Measurements from ENCODE around the gene EIF5.

EIF5 gene

GRCh38 chr14:103372552-103373304 is 38.7 kb downstream of the EIF5 start:
- peak; percentile 97 for DNase-seq

DNA sequence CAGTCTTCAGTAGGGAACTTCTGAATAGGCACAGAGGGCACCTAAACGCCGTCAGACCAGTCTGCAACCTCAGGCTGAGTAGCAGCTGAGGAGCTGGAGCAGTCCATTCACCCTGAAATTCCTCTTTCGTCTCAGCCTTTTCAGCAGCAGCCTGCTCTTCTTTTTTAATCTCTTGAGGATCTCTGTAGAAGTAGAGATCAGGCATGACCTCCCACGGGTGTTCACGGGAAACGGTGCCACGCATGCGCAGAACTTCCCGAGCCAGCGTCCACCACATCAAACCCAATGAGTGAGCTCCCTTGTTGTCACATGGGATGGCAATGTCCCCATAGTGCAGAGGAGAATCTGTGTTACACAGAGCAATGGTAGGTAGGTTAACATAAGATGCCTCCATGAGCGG is 40.1 kb downstream of the EIF5 start:
- DNase-seq = no peak

DNA sequence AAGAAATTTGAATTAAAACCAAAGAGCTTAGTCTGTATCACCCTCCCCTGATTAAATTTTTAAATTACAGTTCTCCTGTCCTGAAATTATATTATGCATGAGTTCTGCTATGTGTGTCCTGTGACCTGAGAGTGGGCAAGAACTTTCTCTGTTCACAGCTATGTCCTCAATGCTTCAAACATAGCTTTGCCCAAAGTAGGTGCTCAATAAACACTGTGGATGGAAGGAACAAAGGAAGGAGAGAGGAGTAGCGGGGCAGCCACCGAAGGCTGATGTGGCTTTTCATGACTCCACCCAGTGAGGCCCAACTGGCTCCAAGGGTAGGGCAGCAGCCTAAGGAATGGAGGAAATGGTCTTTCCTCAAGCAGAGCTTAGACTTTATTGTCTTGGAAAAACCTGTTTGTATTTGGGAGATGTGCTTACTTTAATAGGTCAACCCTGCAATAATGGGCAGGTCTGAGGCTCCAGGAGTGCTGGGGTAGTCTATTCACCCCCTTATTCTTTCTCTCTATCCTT is 43.5 kb downstream of the EIF5 start:
- DNase-seq = no peak

DNA sequence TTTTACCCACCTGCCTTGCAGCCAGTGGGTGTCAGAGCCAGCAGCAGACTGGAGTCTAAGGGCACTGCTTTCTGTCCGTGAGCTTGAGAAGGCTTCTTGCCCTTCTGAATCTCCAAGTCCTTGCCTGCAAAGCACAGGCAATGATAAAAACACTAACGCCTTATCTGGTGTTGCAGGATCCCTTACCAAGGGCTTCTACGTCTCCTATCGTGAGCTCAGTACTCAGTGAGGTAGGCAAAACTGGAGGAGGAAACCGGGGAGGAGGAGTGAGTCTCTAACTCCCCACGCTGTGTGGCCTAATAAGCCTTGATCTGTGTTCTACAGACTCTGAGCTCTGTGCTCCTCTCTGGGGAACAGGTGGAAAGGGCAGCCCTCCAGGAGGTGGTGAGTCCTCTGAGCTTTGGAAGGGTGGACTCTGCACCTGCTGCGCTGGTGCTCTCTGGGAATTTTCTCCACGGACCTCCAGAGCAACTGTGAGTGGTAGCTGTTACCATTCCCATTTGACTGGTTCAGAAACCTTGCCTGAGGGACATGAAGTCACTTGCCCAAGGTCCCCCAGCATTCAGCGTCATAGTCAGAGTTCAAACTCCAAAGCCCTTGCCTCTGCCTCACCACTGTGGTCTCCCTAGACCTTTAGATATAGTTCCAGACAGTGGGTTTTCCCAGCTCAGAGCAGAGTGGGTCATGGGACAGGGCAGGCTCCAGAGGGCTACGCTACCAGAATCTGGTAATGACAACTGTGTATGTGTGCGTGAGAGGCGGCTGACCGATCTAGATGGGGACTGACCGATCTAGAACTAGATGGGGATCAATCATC is 44.2 kb downstream of the EIF5 start:
- DNase-seq = no peak

DNA sequence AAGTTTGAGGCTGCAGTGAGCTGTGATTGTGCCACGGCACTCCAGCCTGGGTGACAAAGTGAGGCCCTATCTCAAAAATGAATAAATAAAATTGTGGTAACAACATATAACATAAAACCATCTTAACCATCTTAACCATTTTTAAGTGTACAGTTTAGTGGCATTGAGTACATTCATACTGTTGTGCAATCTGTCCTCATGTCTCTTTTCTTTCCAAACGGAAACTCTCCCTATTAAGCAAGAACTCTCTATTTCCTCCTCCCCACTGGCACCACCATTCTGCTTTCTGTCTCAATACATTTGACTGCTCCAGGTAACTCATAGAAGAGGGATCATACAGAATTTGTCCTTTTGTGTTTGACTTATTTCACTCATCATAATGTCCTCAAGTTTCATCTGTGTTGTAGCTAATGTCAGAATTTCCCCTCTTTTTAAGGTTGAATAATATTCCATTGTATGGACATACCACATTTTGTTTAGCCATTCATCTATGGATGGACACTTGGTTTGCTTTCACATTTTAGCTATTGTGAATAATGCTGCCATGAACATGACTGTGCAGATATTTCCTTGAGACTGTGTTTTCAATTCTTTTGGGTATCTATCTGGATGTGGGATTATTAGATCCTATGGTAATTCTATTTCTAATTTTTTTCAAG is 46.8 kb downstream of the EIF5 start:
- peak; percentile 46 for DNase-seq

- peak; percentile 82 for DNase-seq
Observed at GRCh38 chr14:103382376-103382775, 48.3 kb downstream of the EIF5 start.

GRCh38 chr14:103384450-103385151 is 50.6 kb downstream of the EIF5 start:
- DNase-seq = no peak

- DNase-seq = peak; percentile 96
Observed at GRCh38 chr14:103385152-103385928, 51.3 kb downstream of the EIF5 start, which contains the start of gene MARK3. Gene MARK3 (plus strand): TSS chr14:103385415. CDS start chr14:103386030, 615 bp downstream.

GRCh38 chr14:103385929-103386712 is 52.1 kb downstream of the EIF5 start:
- peak; percentile 36 for DNase-seq

DNA sequence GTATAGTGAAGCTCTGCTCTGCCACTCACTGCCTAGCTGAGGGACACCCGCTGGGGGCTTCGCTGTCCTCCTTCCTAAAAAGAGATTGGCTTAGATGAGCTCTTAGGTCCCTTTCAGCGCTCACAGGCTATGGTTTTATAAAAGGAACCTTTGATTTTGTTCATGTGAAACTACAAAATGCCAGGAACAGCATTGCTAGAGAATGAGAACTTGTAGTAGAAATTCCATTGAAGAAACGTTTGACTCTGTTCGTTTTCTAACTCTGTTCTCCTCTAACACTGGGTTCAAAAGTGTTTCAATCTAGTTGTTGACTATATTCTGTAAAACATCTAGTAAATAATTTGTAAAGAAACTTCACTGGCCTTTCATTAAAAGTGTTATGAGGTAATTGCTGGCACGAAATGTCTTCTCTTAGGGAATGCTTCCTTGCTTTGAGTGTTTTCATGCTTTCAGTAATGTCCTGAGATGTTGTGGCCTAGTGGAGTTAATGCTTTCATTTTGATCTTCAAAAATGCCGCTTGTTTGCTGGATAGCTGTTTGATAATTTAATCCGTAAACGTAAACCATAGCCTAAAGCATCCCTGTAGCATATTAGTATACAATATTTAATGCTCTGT is 52.8 kb downstream of the EIF5 start:
- DNase-seq = no peak

DNA sequence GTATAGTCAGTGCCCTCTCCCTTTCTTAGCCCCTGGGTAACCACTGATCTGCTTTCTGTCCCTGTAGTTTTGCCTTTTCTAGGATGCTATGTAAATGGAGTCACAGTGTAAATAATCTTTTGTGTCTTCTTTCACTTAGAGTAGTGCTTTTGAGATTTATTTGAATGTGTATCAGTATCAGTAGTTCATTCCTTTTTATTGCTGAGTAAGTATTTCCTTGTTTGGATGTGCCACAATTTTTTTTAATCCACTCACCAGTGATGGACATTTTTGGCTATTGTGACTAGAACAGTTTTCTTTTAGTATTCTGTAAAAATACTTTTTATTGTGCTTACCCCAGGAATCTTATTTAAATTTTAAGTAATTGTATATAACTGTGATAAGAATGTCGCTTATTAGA is 54.6 kb downstream of the EIF5 start:
- no peak for DNase-seq

DNA sequence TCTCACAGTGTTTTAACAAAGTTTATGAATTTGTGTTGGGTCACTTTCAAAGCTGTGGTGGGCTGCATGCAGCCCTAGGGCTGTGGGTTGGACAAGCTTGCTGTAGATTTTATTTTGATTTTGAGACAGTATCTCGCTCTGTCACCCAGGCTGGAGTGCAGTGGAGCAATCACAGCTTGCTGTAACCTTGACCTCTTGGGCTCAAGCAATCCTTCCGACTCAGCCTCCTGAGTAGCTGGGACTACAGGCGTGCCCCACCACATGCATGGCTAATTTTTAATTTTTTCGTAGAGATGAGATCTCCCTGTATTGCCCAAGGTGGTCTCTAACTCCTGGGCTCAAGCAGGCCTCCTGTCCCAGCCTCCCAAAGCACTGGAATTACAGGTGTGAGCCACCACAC is 56.6 kb downstream of the EIF5 start:
- DNase-seq = no peak

DNA sequence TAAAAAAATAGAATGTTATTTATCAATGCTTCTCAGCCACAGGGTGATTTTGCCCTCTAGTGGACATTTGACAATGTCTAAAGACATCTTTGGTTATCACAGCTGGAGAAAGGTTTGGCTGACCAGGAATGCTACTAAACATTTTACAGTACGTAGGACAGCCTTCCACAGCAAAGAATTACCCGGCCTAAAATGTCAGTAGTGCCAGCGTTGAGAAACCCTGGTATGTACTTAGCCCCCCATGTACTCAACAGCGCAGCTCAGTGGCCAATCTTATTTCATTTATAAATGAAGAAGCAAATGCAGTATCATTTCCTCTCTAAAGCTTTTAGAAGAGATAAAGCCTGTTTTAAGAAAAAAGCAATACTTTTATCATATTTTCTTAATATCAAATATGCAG is 57.0 kb downstream of the EIF5 start:
- DNase-seq = peak; percentile 79

DNA sequence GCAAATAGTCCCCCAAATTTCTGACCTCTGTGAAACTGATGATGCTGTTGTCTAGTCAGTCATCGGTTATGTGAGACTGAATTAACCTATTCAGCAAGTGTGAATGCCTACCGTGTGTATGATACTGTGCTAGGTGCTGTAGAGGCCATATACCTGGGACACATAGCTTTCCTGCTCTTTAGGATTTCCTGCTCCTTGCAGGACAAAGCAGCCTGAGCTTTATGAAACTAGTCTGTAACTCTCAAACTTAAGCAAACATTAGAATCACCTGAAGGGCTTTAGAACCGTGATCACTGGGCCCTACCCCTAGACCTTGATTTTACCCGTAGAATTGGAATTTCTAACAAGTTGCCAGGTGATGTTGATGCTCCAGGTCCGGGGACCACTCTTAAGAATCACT is 58.1 kb downstream of the EIF5 start:
- DNase-seq = no peak

DNA sequence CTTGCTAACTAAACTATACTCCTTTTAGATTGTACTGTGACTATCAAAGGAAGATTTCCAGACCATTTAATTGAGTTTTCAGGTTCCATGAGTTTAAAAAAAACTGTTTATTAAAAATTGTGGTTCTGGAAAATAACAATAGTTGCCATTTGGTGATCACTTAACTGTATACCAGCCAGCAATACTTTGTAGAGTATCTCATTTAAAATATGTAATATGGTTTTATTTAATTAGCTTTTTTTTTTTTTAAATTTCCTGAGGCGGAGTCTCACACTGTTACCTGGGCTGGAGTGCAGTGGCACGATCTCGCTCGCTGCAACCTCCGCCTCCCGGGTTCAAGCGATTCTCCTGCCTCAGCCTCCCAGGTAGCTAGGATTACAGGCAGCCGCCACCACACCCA is 58.5 kb downstream of the EIF5 start:
- DNase-seq = no peak

- DNase-seq = no peak
Observed at GRCh38 chr14:103393070-103393469, 59.0 kb downstream of the EIF5 start.

GRCh38 chr14:103393676-103394626 is 59.9 kb downstream of the EIF5 start:
- peak; percentile 60 for DNase-seq
